HCT116 (cell line): Measurements from ENCODE around the gene NACAD. TPM values are rescaled to one million over a fixed set of nuclear protein-coding genes. Genes with fewer than 3 reads are reported as not detected.

Experiments used
- ATAC-seq: fragments of 200-7000 bp; cut with Tn5 transposase; 2 replicates; pipeline ENCODE4 v1.9.1; 2020; ENCODE audit warnings: mild to moderate bottlenecking, moderate library complexity
- BruUV-seq: library from RNA; stranded (reverse); fragments of 400-500 nt; replicated peaks from 2 replicates; lab custom pipeline; 2021; lab: Mats Ljungman, UMichigan
- CTCF ChIA-PET: fragments of 300-600 bp; sonication (Branson Sonifier 250); formaldehyde crosslinking; loops from one replicate; lab custom pipeline; 2021; ENCODE audit warnings: antibody characterized with exemption; lab: Charles Lee
- POLR2A ChIA-PET: fragments of 300-600, 350-600 bp; sonication (Branson Sonifier 250); formaldehyde crosslinking; loops from one replicate; lab custom pipeline; 2021; ENCODE audit warnings: antibody characterized with exemption; lab: Charles Lee
- RAD21 ChIA-PET, 2 experiments: fragments of 300-600 bp; sonication (Branson Sonifier 250); formaldehyde crosslinking; loops; one replicate each; lab custom pipeline; 2023; ENCODE audit warnings: low total read pairs in 2 of 2; ENCODE audit not compliant: uncharacterized antibody in 2 of 2, unreplicated experiment in 2 of 2, low non-redundant PET in 1 of 2; lab: Charles Lee
- DNase-seq: peaks from one replicate; pipeline ENCODE4 v3.0.0-alpha.2; 2010; ENCODE audit warnings: low read depth, low spot score
- H2AFZ ChIP-seq: fragments of 200-600 bp; shearing (Covaris generic), sonication (generic); 2 replicates; pipeline ENCODE4 v1.6.1; 2017; ENCODE audit warnings: low read depth, mixed run types, mixed read lengths, antibody characterized with exemption, low read length; ENCODE audit not compliant: poor library complexity, severe bottlenecking
- H3K27ac ChIP-seq: 2 replicates; pipeline ENCODE4 v1.5.1; 2012; ENCODE audit warnings: low read depth, low read length
- H3K27me3 ChIP-seq: fragments of 200-600 bp; sonication (generic); 2 replicates; pipeline ENCODE4 v1.6.1; 2016; ENCODE audit warnings: mixed run types, low read length, mixed read lengths; ENCODE audit not compliant: insufficient read depth
- H3K36me3 ChIP-seq, 2 experiments: fragments of 200-500 bp in 1 of 2; fragments of 200-600 bp in 1 of 2; sonication (Bioruptor generic) in 1 of 2; sonication (generic) in 1 of 2; 2 replicates each; pipeline versions ENCODE4 v1.5.1 to v1.6.1; 2014 to 2016; ENCODE audit warnings: low read length in 2 of 2, inconsistent platforms in 1 of 2, mixed read lengths in 1 of 2, mixed run types in 1 of 2; ENCODE audit not compliant: insufficient read depth in 2 of 2, control insufficient read depth in 1 of 2
- H3K4me1 ChIP-seq, 2 experiments: fragments of 200-600 bp in 1 of 2; sonication (generic) in 1 of 2; 2 replicates each; pipeline versions ENCODE4 v1.5.1 to v1.6.1; 2012 to 2017; ENCODE audit warnings: low read length in 2 of 2, inconsistent platforms in 1 of 2, mild to moderate bottlenecking in 1 of 2, mixed read lengths in 1 of 2, mixed run types in 1 of 2, moderate library complexity in 1 of 2; ENCODE audit not compliant: insufficient read depth in 2 of 2, control insufficient read depth in 1 of 2
- H3K4me2 ChIP-seq: fragments of 200-600 bp; sonication (generic); 2 replicates; pipeline ENCODE4 v1.6.1; 2017; ENCODE audit warnings: mixed run types, low read length, mixed read lengths
- H3K4me3 ChIP-seq, 2 experiments: fragments of 200-600 bp in 1 of 2; sonication (generic) in 1 of 2; replicated peaks in 1 of 2; 2 replicates each; pipeline ENCODE4 v1.5.1; 2011 to 2016; ENCODE audit warnings: low read length in 2 of 2, control low read depth in 1 of 2, low read depth in 1 of 2, mild to moderate bottlenecking in 1 of 2, mixed read lengths in 1 of 2, mixed run types in 1 of 2
- H3K79me2 ChIP-seq: fragments of 200-600 bp; sonication (generic); 2 replicates; pipeline ENCODE4 v1.6.1; 2017; ENCODE audit warnings: mild to moderate bottlenecking, mixed run types, low read length, moderate library complexity, mixed read lengths; ENCODE audit not compliant: insufficient read depth
- H3K9ac ChIP-seq: fragments of 200-600 bp; sonication (generic); 2 replicates; pipeline ENCODE4 v1.6.1; 2016; ENCODE audit warnings: low read length, mixed read lengths
- H3K9me2 ChIP-seq: fragments of 200-600 bp; sonication (generic), shearing (Covaris generic); 2 replicates; pipeline ENCODE4 v1.6.1; 2017; ENCODE audit warnings: mixed run types, mild to moderate bottlenecking, moderate library complexity; ENCODE audit not compliant: insufficient read depth
- H3K9me3 ChIP-seq, 2 experiments: fragments of 200-500 bp in 1 of 2; fragments of 200-600 bp in 1 of 2; sonication (Bioruptor generic) in 1 of 2; sonication (generic) in 1 of 2; 2 replicates each; pipeline ENCODE4 v1.6.1; 2014 to 2017; ENCODE audit warnings: low read length in 2 of 2, mixed read lengths in 2 of 2, inconsistent platforms in 1 of 2, low read depth in 1 of 2, mild to moderate bottlenecking in 1 of 2, mixed run types in 1 of 2, moderate library complexity in 1 of 2; ENCODE audit not compliant: control insufficient read depth in 1 of 2, insufficient read depth in 1 of 2
- H4K20me1 ChIP-seq: fragments of 200-600 bp; sonication (generic), shearing (Covaris generic); 2 replicates; pipeline ENCODE4 v1.6.1; 2017; ENCODE audit warnings: mixed run types, mild to moderate bottlenecking, moderate library complexity; ENCODE audit not compliant: insufficient read depth
- ATF3 ChIP-seq: IDR thresholded peaks from 2 replicates; pipeline ENCODE4 v1.6.1; 2012
- CBX3 ChIP-seq: IDR thresholded peaks from 2 replicates; pipeline ENCODE4 v1.6.1; 2012; ENCODE audit warnings: low read depth
- CEBPB ChIP-seq: IDR thresholded peaks from 2 replicates; pipeline ENCODE4 v1.6.1; 2012; ENCODE audit warnings: low read depth
- CTCF ChIP-seq, 3 experiments: fragments of 200-600 bp in 1 of 3; sonication (generic) in 1 of 3; IDR thresholded peaks in 2 of 3; conservative IDR thresholded peaks in 1 of 3; 2 replicates each; pipeline ENCODE4 v1.5.1; 2012 to 2017; ENCODE audit warnings: low read depth in 2 of 3, low read length in 2 of 3, antibody characterized with exemption in 1 of 3, borderline replicate concordance in 1 of 3, control low read depth in 1 of 3, mild to moderate bottlenecking in 1 of 3, mixed read lengths in 1 of 3, mixed run types in 1 of 3, moderate library complexity in 1 of 3; ENCODE audit not compliant: insufficient read depth in 1 of 3
- ELF1 ChIP-seq: IDR thresholded peaks from 2 replicates; pipeline ENCODE4 v1.6.1; 2012; ENCODE audit warnings: low read depth, borderline replicate concordance
- EZH2 ChIP-seq: fragments of 200-600 bp; sonication (generic); IDR thresholded peaks from 2 replicates; pipeline ENCODE4 v1.6.1; 2017; ENCODE audit warnings: antibody characterized with exemption, mixed run types
- EZH2phosphoT487 ChIP-seq: fragments of 200-600 bp; IDR thresholded peaks from 2 replicates; pipeline ENCODE4 v1.6.1; 2018; ENCODE audit warnings: antibody characterized with exemption, borderline replicate concordance
- JUND ChIP-seq: IDR thresholded peaks from 2 replicates; pipeline ENCODE4 v1.6.1; 2012
- MAX ChIP-seq: IDR thresholded peaks from 2 replicates; pipeline ENCODE4 v1.6.1; 2012
- SRF ChIP-seq: IDR thresholded peaks from 2 replicates; pipeline ENCODE4 v1.6.1; 2012; ENCODE audit warnings: low read depth
- YY1 ChIP-seq: IDR thresholded peaks from 2 replicates; pipeline ENCODE4 v1.6.1; 2011; ENCODE audit warnings: low read length, low read depth, moderate library complexity, mild to moderate bottlenecking; ENCODE audit not compliant: insufficient replicate concordance; ENCODE audit errors: extremely low read depth
- ZFX ChIP-seq: fragments of 450-650 bp; IDR thresholded peaks from 2 replicates; pipeline ENCODE4 v1.6.1; 2017
- intact Hi-C: fragments of 100-400 bp; cut with micrococcal nuclease; formaldehyde crosslinking; loops from 2 replicates; pipeline ENCODE4 v1.10.0; 2022
- total RNA-seq: library from RNA; stranded (reverse); gene quantifications from one replicate; pipeline ENCODE4 v1.2.1, GENCODE V29; 2021; ENCODE audit not compliant: unreplicated experiment

NACAD gene
- total RNA-seq, 1 experiment from 2014 or later: 0.05 TPM

- TF ChIP-seq MAX: no peak
- no peak for TF ChIP-seq CBX3
- no peak for TF ChIP-seq SRF
- TF ChIP-seq ZFX: no peak
- no peak for TF ChIP-seq CTCF (IDR thresholded peaks at IDR 0.05 in 2 of 3, conservative IDR thresholded peaks at IDR 0.05 in 1 of 3; ENCODE audit: borderline replicate concordance in 1 of 3, insufficient read depth in 1 of 3, low read depth in 2 of 3, low read length in 2 of 3)
- no peak for TF ChIP-seq ELF1
- TF ChIP-seq YY1: no peak
Measured at GRCh38 chr7:45052011-45052410, 36.8 kb downstream of the NACAD start (continued).

GRCh38 chr7:45050198-45050597, 38.6 kb downstream of the NACAD start:
- no peak overlapping the region for H3K4me3 ChIP-seq
- CTCF ChIA-PET: no interaction called here

More at GRCh38 chr7:45050198-45050597, 38.6 kb downstream of the NACAD start:
- BruUV-seq: no TSS peak
- Histone ChIP-seq H2AFZ (no peak overlapping the region), H3K4me1 (peaks cover 0 to 16% of the 10 kb centered on the region in 2 experiments; a peak in 2 of 4 replicates), H3K9ac (no peak overlapping the region), H3K27me3 (no peaks in the 10 kb centered on the region)
- no peak for ATAC-seq
- DNase-seq: no peak
- RAD21 ChIA-PET: no interaction called here
- intact Hi-C loops: no loop called here
- POLR2A ChIA-PET: no interaction called here
- TF ChIP-seq JUND (no peak), ELF1 (no peak), CEBPB (no peak), CTCF (IDR thresholded peaks at IDR 0.05 in 2 of 3, conservative IDR thresholded peaks at IDR 0.05 in 1 of 3; ENCODE audit: borderline replicate concordance in 1 of 3, insufficient read depth in 1 of 3, low read depth in 2 of 3, low read length in 2 of 3) (no peak), EZH2phosphoT487 (no peak), EZH2 (no peak), ATF3 (no peak)
- TF ChIP-seq, all 23 proteins: peak for 0
- no peaks in the 10 kb centered on the region; a peak in 1 of 4 replicates for H3K36me3 ChIP-seq
- H3K27ac ChIP-seq: no peak overlapping the region
- no peaks in the 10 kb centered on the region for H3K9me3 ChIP-seq
- no peak overlapping the region for H3K4me2 ChIP-seq
- no peaks in the 10 kb centered on the region for H4K20me1 ChIP-seq
- no peaks in the 10 kb centered on the region; the same call in 1 of the 2 replicates for H3K79me2 ChIP-seq
- no peaks in the 10 kb centered on the region for H3K9me2 ChIP-seq
